Activated CD4-positive, alpha-beta memory T cell treated with anti-CD3 and anti-CD28 coated beads, Interleukin-2, amount 10 ng/mL, durations not matched to agents 7 days and 5 days (primary cell): ENCODE results near the gene SLC9A5. TPM values are rescaled to one million over a fixed set of nuclear protein-coding genes. Genes with fewer than 3 reads are reported as not detected.

Source experiments
- total RNA-seq, 2 experiments: library from RNA; stranded (reverse); gene quantifications; one replicate each; pipeline ENCODE4 v1.2.3, GENCODE V29; 2021

The SLC9A5 gene
- total RNA-seq, 2 experiments from 2014 or later: 2.2 to 2.8 TPM

Other genes with a start within 250 kb of the SLC9A5 start
- 100 to 1,000 TPM; 236 to 238 TPM for gene CBFB, start 219.8 kb upstream of the SLC9A5 start, total RNA-seq
- 10 to 100 TPM; 12.4 to 13.3 TPM for gene PHAF1, start 139.0 kb upstream of the SLC9A5 start, total RNA-seq
- gene B3GNT9, start 98.0 kb upstream of the SLC9A5 start, total RNA-seq: 10 to 100 TPM; 14.6 to 16.2 TPM
- gene TRADD, start 89.1 kb upstream of the SLC9A5 start, total RNA-seq: 10 to 100 TPM; 96.9 to 97.3 TPM
- gene FBXL8, start 89.0 kb upstream of the SLC9A5 start, total RNA-seq: 10 to 100 TPM; 52.3 to 54.4 TPM
- 100 to 1,000 TPM; 107 to 110 TPM for gene HSF4, start 84.2 kb upstream of the SLC9A5 start, total RNA-seq
- gene NOL3, start 78.4 kb upstream of the SLC9A5 start, total RNA-seq: 10 to 100 TPM; 35.6 to 36.7 TPM
- 10 to 100 TPM; 63.9 to 70.9 TPM for gene MATCAP1, start 65.0 kb upstream of the SLC9A5 start, total RNA-seq
- not detected for gene EXOC3L1, start 58.8 kb upstream of the SLC9A5 start, total RNA-seq
- gene E2F4, start 56.8 kb upstream of the SLC9A5 start, total RNA-seq: 100 to 1,000 TPM; 127 to 131 TPM
- gene ELMO3, start 49.8 kb upstream of the SLC9A5 start, total RNA-seq: 1 to 10 TPM; 7.3 to 8.3 TPM
- gene TMEM208, start 21.8 kb upstream of the SLC9A5 start, total RNA-seq: 10 to 100 TPM; 39.6 to 39.7 TPM
- 10 to 100 TPM; 94.8 to 99.1 TPM for gene FHOD1, start 1.5 kb upstream of the SLC9A5 start, total RNA-seq
- 10 to 100 TPM in 1 of 2 experiments, 1 to 10 TPM in 1; 9.2 to 10.9 TPM for gene PLEKHG4, start 30.6 kb downstream of the SLC9A5 start, total RNA-seq
- under 1 TPM; 0.20 to 0.48 TPM for gene KCTD19, start 77.8 kb downstream of the SLC9A5 start, total RNA-seq
- gene LRRC36, start 77.8 kb downstream of the SLC9A5 start, total RNA-seq: not detected
- gene TPPP3, start 144.5 kb downstream of the SLC9A5 start, total RNA-seq: not detected
- under 1 TPM; 0.23 to 0.45 TPM for gene ZDHHC1, start 167.5 kb downstream of the SLC9A5 start, total RNA-seq
- not detected for gene HSD11B2, start 182.1 kb downstream of the SLC9A5 start, total RNA-seq
- gene ATP6V0D1, start 232.2 kb downstream of the SLC9A5 start, total RNA-seq: 10 to 100 TPM; 52.8 to 59.5 TPM
- not detected for gene AGRP, start 234.6 kb downstream of the SLC9A5 start, total RNA-seq